ENCODE results near the gene COL27A1.

The COL27A1 gene

GRCh38 chr9:114149765-114150340 lies 5.5 kb upstream of the COL27A1 start:
- no peak for DNase-seq

GRCh38 chr9:114150608-114151007 lies 4.7 kb upstream of the COL27A1 start:
- no peak for DNase-seq

- DNase-seq = no peak
These were observed 3.8 kb upstream of the COL27A1 start for GRCh38 chr9:114151426-114151956.

- DNase-seq = no peak
These were observed 1.4 kb upstream of the COL27A1 start for GRCh38 chr9:114153761-114154599.

- no peak for DNase-seq
These were observed 686 bp upstream of the COL27A1 start for GRCh38 chr9:114154600-114155102.

GRCh38 chr9:114155995-114156656 lies 789 bp downstream of the COL27A1 start:
- DNase-seq = no peak

- DNase-seq = no peak
These were observed 1.5 kb downstream of the COL27A1 start for GRCh38 chr9:114156657-114157421.

GRCh38 chr9:114157516-114158176 lies 2.3 kb downstream of the COL27A1 start:
- no peak for DNase-seq

- DNase-seq = no peak
These were observed 3.3 kb downstream of the COL27A1 start for GRCh38 chr9:114158482-114159130.

GRCh38 chr9:114159691-114160090 lies 4.4 kb downstream of the COL27A1 start:
- no peak for DNase-seq

- DNase-seq = no peak
These were observed 6.2 kb downstream of the COL27A1 start for GRCh38 chr9:114161513-114161912.

GRCh38 chr9:114163517-114163951 lies 8.2 kb downstream of the COL27A1 start:
- no peak for DNase-seq

- no peak for DNase-seq
These were observed 9.0 kb downstream of the COL27A1 start for GRCh38 chr9:114164191-114164794.

GRCh38 chr9:114165407-114166102 lies 10.2 kb downstream of the COL27A1 start:
- DNase-seq = no peak

GRCh38 chr9:114166103-114166470 lies 10.8 kb downstream of the COL27A1 start:
- no peak for DNase-seq

- no peak for DNase-seq
These were observed 11.6 kb downstream of the COL27A1 start for GRCh38 chr9:114166614-114167572.

GRCh38 chr9:114167591-114168091 lies 12.3 kb downstream of the COL27A1 start:
- no peak for DNase-seq

- DNase-seq = no peak
These were observed 13.1 kb downstream of the COL27A1 start for GRCh38 chr9:114168281-114169028.
